ENCODE results near the gene LCAT. TPM values are rescaled to one million over a fixed set of nuclear protein-coding genes. Genes with fewer than 3 reads are reported as not detected.
A peak's percentile ranks its signal among the peaks of the same experiment; 100 is the strongest.

LCAT gene
- total and polyA plus RNA-seq, 4 donors, result 8.4 to 43.9 (median 21.9) TPM

GRCh38 chr16:67892899-67893742 is 50.8 kb downstream of the LCAT start, which contains the start of gene PSKH1:
Gene PSKH1, plus strand, starts transcription at chr16:67893254. Its CDS starts 15,496 bp downstream, at chr16:67908750.
- H3K4me3 ChIP-seq, result peak within 1 kb of the TSS; percentile 82
- peak within 1 kb of the TSS; percentile 94 to 95 for H3K9ac ChIP-seq (ENCODE audit: insufficient read depth in 1 of 2, low read length in 2 of 2)
- TF ChIP-seq, protein P1, sequence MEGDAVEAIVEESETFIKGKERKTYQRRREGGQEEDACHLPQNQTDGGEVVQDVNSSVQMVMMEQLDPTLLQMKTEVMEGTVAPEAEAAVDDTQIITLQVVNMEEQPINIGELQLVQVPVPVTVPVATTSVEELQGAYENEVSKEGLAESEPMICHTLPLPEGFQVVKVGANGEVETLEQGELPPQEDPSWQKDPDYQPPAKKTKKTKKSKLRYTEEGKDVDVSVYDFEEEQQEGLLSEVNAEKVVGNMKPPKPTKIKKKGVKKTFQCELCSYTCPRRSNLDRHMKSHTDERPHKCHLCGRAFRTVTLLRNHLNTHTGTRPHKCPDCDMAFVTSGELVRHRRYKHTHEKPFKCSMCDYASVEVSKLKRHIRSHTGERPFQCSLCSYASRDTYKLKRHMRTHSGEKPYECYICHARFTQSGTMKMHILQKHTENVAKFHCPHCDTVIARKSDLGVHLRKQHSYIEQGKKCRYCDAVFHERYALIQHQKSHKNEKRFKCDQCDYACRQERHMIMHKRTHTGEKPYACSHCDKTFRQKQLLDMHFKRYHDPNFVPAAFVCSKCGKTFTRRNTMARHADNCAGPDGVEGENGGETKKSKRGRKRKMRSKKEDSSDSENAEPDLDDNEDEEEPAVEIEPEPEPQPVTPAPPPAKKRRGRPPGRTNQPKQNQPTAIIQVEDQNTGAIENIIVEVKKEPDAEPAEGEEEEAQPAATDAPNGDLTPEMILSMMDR (IDR thresholded peaks at IDR 0.05; ENCODE audit: control extremely low read depth, extremely low read depth), result no peak
- DNase-seq (peak; percentile 98), ATAC-seq (ENCODE audit: insufficient read depth, low FRiP score) (peak; percentile 95)
- peak within 1 kb of the TSS; percentile 95 to 100 for H3K27ac ChIP-seq (ENCODE audit: low read depth in 1 of 2, low read length in 1 of 2)
- no peaks in the 10 kb centered on the region for H3K36me3 ChIP-seq (ENCODE audit: control insufficient read depth in 4 of 4, insufficient read depth in 4 of 4, low read length in 4 of 4)
- peaks cover 7 to 17% (median 8%) of the 10 kb centered on the region in 5 donors for H3K4me1 ChIP-seq (ENCODE audit: control insufficient read depth in 5 of 5, insufficient read depth in 5 of 5, low read length in 5 of 5)
- H3K27me3 ChIP-seq (ENCODE audit: control insufficient read depth in 3 of 3, insufficient read depth in 3 of 3, low read length in 2 of 3), result no peaks in the 10 kb centered on the region
- no peaks in the 10 kb centered on the region for H3K9me3 ChIP-seq (ENCODE audit: control insufficient read depth in 4 of 4, insufficient read depth in 3 of 4, low read length in 3 of 4)
- 0 to 1% methylated on average over 49 to 90 of the region's 90 CpGs for WGBS, 2 donors

- DNase-seq (no peak), ATAC-seq (ENCODE audit: insufficient read depth, low FRiP score) (no peak)
- Histone ChIP-seq H3K27ac (ENCODE audit: low read depth in 1 of 2, low read length in 1 of 2) (peak overlapping the region in 1 of 2 donors; percentile 73), H3K9me3 (ENCODE audit: control insufficient read depth in 4 of 4, insufficient read depth in 3 of 4, low read length in 3 of 4) (no peaks in the 10 kb centered on the region), H3K4me1 (ENCODE audit: control insufficient read depth in 5 of 5, insufficient read depth in 5 of 5, low read length in 5 of 5) (peaks cover 4 to 17% (median 8%) of the 10 kb centered on the region in 5 donors), H3K4me3 (no peak overlapping the region), H3K36me3 (ENCODE audit: control insufficient read depth in 4 of 4, insufficient read depth in 4 of 4, low read length in 4 of 4) (no peaks in the 10 kb centered on the region), H3K9ac (ENCODE audit: insufficient read depth in 1 of 2, low read length in 2 of 2) (peak overlapping the region in 1 of 2 donors; percentile 85), H3K27me3 (ENCODE audit: control insufficient read depth in 3 of 3, insufficient read depth in 3 of 3, low read length in 2 of 3) (no peaks in the 10 kb centered on the region)
- TF ChIP-seq, protein P1 (IDR thresholded peaks at IDR 0.05; ENCODE audit: control extremely low read depth, extremely low read depth), result no peak
- 68 to 78% methylated on average over 5 of the region's 5 CpGs for WGBS, 2 donors
Measured at GRCh38 chr16:67892375-67892774, 51.5 kb downstream of the LCAT start.

Other genes with a start within 250 kb of the LCAT start
- 10 to 100 TPM; 18.4 to 26.3 TPM for gene GFOD2, start 224.8 kb downstream of the LCAT start, total RNA-seq
- gene GFOD2, start 224.8 kb downstream of the LCAT start, polyA plus RNA-seq, result 10 to 100 TPM; 10.1 to 13.7 TPM
- 10 to 100 TPM; 18.8 to 23.0 TPM for gene RANBP10, start 137.6 kb downstream of the LCAT start, total RNA-seq
- gene RANBP10, start 137.6 kb downstream of the LCAT start, polyA plus RNA-seq, result 1 to 10 TPM; 6.7 to 9.7 TPM
- 1 to 10 TPM; 5.0 to 8.7 TPM for gene TSNAXIP1, start 137.2 kb downstream of the LCAT start, total RNA-seq
- gene TSNAXIP1, start 137.2 kb downstream of the LCAT start, polyA plus RNA-seq, result 1 to 10 TPM; 4.1 to 5.0 TPM
- gene THAP11, start 101.8 kb downstream of the LCAT start, total RNA-seq, result 10 to 100 TPM; 27.8 to 31.1 TPM
- 10 to 100 TPM in 1 of 2 donors, 1 to 10 TPM in 1; 9.6 to 21.5 TPM for gene THAP11, start 101.8 kb downstream of the LCAT start, polyA plus RNA-seq
- 10 to 100 TPM; 49.7 to 98.9 TPM for gene NUTF2, start 97.2 kb downstream of the LCAT start, total RNA-seq
- gene NUTF2, start 97.2 kb downstream of the LCAT start, polyA plus RNA-seq, result 100 to 1,000 TPM; 104 to 164 TPM
- gene CENPT, start 96.4 kb downstream of the LCAT start, total RNA-seq, result 10 to 100 TPM; 28.5 to 35.4 TPM
- gene CENPT, start 96.4 kb downstream of the LCAT start, polyA plus RNA-seq, result 10 to 100 TPM; 30.6 to 47.5 TPM
- gene EDC4, start 71.1 kb downstream of the LCAT start, total RNA-seq, result 10 to 100 TPM; 41.9 to 60.5 TPM
- gene EDC4, start 71.1 kb downstream of the LCAT start, polyA plus RNA-seq, result 10 to 100 TPM; 33.5 to 37.0 TPM
- gene NRN1L, start 59.2 kb downstream of the LCAT start, total RNA-seq, result 1 to 10 TPM; 2.1 to 5.8 TPM
- gene NRN1L, start 59.2 kb downstream of the LCAT start, polyA plus RNA-seq, result 1 to 10 TPM; 1.1 to 5.0 TPM
- 10 to 100 TPM; 11.8 to 32.9 TPM for gene PSKH1, start 50.9 kb downstream of the LCAT start, total RNA-seq
- gene PSKH1, start 50.9 kb downstream of the LCAT start, polyA plus RNA-seq, result 10 to 100 TPM; 17.9 to 24.5 TPM
- 1 to 10 TPM in 1 of 2 donors, not detected in 1; 2.0 TPM for gene CTRL, start 12.3 kb downstream of the LCAT start, total RNA-seq
- 1 to 10 TPM; 1.0 to 2.5 TPM for gene CTRL, start 12.3 kb downstream of the LCAT start, polyA plus RNA-seq
- 10 to 100 TPM; 36.6 to 94.9 TPM for gene PSMB10, start 7.3 kb downstream of the LCAT start, total RNA-seq
- 100 to 1,000 TPM; 129 to 186 TPM for gene PSMB10, start 7.3 kb downstream of the LCAT start, polyA plus RNA-seq
- 100 to 1,000 TPM in 1 of 2 donors, 10 to 100 TPM in 1; 91.9 to 103 TPM for gene SLC12A4, start 24.5 kb upstream of the LCAT start, total RNA-seq
- 10 to 100 TPM; 32.9 to 39.8 TPM for gene SLC12A4, start 24.5 kb upstream of the LCAT start, polyA plus RNA-seq
- under 1 TPM; 0.40 to 0.51 TPM for gene DPEP3, start 36.4 kb upstream of the LCAT start, total RNA-seq
- under 1 TPM in 1 of 2 donors, not detected in 1; 0.16 TPM for gene DPEP3, start 36.4 kb upstream of the LCAT start, polyA plus RNA-seq
- 10 to 100 TPM in 1 of 2 donors, 1 to 10 TPM in 1; 9.2 to 12.2 TPM for gene DPEP2, start 55.4 kb upstream of the LCAT start, total RNA-seq
- 10 to 100 TPM; 11.8 to 20.4 TPM for gene DPEP2, start 55.4 kb upstream of the LCAT start, polyA plus RNA-seq
- gene DPEP2NB, start 71.8 kb upstream of the LCAT start, total RNA-seq, result not detected
- gene DPEP2NB, start 71.8 kb upstream of the LCAT start, polyA plus RNA-seq, result not detected
- gene DDX28, start 79.1 kb upstream of the LCAT start, total RNA-seq, result 10 to 100 TPM in 1 of 2 donors, 1 to 10 TPM in 1; 6.6 to 12.5 TPM
- gene DDX28, start 79.1 kb upstream of the LCAT start, polyA plus RNA-seq, result 10 to 100 TPM in 1 of 2 donors, 1 to 10 TPM in 1; 9.4 to 14.5 TPM
- 10 to 100 TPM; 14.2 to 17.1 TPM for gene DUS2, start 79.2 kb upstream of the LCAT start, total RNA-seq
- gene DUS2, start 79.2 kb upstream of the LCAT start, polyA plus RNA-seq, result 10 to 100 TPM in 1 of 2 donors, 1 to 10 TPM in 1; 8.1 to 13.2 TPM
- 10 to 100 TPM; 56.0 to 69.6 TPM for gene NFATC3, start 141.2 kb upstream of the LCAT start, total RNA-seq
- gene NFATC3, start 141.2 kb upstream of the LCAT start, polyA plus RNA-seq, result 10 to 100 TPM; 13.5 to 15.5 TPM